Measurements from ENCODE around the gene AKR7A2.
A peak's percentile ranks its signal among the peaks of the same experiment; 100 is the strongest.

The AKR7A2 gene

DNA sequence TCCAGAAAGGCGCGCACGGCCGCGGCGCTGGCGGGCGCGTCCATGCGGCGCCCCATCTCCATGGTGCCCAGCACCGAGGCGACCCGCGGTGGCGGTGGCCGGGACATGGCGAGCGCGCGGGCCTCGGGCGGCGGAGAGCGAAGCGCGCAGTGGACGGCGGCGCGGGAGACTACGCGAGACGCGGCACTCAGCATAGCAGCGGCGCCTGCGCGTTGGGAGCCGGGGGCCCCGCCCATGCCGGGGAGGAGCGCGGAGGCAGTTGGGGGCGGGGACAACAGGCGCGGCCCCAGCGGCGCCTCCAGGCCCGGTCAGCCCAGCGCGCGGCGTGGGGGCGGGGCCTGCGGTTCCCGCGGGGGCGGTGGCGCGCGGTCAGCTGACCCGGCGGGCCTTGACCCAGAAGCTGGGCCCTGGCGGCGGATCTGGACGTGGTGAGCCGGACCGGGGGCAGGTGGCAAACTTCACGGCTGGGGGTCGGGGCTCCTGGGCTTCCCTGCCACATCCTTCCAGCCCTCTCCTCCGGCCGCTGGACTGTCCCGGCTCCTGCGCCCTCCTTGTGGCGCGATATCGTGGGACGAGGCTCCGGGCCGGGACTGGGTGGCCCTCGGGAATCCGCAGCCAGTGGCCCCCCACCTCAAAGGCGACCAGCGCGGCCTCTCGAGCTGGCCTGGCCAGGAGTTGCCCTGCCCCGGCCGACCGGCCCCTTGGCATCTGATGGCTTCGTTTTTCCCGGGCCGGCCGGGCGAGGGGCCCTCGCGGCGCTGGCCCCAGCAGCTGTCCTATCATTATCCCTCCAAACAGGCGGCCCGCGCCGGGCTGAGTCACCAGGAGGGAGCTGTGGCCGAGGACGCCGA, at the start of gene AKR7A2, which contains the start of gene SLC66A1:
AKR7A2 (minus strand) TSS at position 214 of the 851 bp plus-strand sequence; CDS start at position 194, 20 bp downstream.
SLC66A1 (plus strand) TSS at position 396 of the 851 bp plus-strand sequence. CDS start 5,352 bp downstream, outside the sequence.
- peak; percentile 93 for DNase-seq

DNA sequence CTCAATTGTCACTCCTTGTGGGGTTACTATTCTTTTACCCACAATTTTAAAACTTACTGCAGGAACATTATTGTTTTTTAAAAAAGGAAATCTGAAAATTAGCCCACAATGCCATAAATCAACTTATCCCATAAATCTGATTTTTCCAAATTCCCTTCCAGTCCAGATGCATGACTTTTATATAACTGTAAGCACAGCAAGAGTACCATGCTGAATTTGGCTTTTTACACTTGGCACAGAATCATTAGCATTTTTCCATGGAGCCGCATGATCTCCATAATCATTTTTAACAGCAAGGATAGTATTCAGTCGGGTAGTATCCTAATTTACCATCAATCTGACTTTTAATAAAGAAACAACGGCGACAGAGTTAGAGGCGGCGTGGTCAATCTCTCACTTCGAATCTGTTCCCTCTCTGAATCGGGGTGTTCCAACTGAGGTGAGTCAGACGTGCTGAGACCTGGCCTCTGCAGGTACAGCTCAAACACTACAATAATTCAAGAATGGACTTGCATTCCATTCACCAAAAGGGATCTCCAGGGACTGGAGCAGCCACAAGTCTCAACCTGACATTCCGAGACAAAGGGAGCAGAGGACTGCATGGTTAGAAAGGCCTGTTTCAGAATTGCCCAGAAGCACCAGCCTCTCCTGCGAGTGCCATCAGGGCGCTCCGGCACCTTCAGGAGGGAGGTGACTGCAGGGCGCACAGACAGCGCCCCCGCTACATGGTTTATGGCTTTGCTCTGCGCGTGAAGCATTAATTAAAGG, 49.1 kb upstream of the AKR7A2 start:
- no peak for DNase-seq

- no peak for DNase-seq
Measured at GRCh38 chr1:19360432-19360831, 48.5 kb upstream of the AKR7A2 start.

GRCh38 chr1:19360016-19360415, 48.1 kb upstream of the AKR7A2 start:
- no peak for DNase-seq

GRCh38 chr1:19359357-19359756, 47.4 kb upstream of the AKR7A2 start:
- DNase-seq, result no peak

DNA sequence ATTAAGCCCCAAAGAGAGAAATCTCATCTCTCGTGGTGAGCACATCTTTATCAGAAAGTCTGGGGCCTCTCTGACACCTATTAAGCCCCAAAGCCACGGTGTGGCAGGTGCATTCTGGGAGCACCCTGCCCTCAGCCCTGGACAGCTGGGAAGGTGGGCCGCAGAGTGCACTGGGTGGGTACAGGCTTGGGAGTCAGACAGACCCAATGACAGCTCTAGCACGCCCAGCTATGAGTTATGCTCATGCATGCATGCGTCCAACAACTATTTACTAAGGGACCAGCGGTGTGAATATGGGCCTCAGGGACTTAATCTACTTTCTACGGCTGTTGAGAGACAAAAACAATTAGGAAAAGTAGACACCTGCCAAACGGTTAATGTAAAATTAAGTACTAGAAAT, 46.8 kb upstream of the AKR7A2 start:
- no peak for DNase-seq

- DNase-seq, result no peak
Measured at GRCh38 chr1:19357299-19357986, 45.5 kb upstream of the AKR7A2 start.

DNA sequence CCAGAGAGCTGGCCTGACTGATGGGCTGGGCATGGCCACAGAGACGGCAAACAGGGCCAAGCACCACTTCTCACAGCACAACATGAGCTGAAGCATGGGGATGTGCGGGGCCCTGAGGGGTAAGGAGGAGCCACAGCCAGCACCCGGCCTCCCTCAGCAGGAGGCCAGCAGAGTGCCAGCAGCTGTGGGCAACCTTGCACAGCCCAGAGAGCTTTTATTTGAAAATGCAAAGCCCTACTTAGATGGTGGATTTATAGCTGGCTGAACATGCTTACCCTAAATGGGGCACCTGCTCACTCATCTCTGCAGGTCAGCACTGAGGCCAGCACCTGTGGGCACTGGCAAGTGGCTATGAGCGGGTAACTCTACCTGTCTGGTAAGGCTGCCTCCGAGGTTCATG, 44.3 kb upstream of the AKR7A2 start:
- DNase-seq, result no peak

GRCh38 chr1:19354531-19354981, 42.6 kb upstream of the AKR7A2 start:
- DNase-seq, result no peak

DNA sequence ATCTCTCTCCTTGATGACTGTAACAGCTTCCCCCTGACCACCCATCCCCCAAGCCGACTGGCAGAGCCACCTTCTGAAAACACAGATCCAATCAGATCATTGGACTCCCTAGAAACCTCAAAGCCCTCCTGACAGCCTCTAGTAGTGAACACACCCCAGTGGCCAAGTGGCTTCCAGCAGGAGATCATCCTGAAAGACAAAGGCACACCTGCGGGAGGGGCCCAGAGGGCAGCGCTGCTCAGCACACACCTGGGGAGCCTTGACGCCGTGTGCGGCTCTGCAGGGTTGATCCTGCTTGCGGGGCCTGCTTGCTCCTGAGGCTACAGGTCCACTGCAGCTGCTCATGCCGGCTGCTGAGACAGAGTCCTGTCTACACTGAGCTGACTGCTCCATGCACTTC, 41.7 kb upstream of the AKR7A2 start:
- DNase-seq, result no peak

DNA sequence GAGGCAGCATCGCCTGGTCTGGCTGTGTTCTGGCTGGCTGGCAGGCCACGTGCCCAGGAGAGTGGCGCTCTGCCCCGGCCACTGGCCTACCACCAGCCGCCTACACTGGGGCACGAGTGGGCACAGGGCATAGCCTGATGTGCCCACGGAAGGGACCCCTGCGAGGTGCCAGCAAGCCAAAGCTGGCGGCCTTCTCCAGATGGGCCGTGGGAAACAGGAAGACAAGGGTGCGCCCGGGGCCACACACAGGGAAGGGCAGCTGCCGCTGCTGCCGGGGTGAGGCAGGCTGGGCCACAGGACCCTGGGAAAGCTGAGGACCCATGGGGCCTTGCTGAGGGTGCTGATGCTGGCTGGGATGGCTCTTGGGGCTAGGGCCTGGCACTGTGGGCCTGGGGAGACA, 40.9 kb upstream of the AKR7A2 start:
- no peak for DNase-seq

DNA sequence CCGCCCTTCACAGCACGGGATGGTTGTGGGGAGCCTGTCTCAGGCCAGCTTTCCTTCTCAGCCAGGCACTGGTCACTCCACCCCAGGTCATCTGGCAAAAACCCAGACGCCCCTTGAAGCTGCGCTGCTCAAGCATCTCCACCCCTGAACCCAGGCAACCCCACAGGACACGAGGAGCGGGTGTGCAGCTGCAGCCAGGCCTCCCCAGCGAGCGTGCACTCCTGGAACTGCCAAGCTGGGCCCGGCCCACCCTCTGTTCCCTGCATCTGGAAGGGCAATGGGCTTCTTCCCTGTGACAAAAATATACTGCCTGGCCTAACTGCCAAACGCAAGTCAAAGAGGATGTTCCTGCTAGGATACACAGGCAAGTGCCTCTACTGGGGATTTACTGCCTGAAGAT, 39.9 kb upstream of the AKR7A2 start:
- DNase-seq, result no peak

GRCh38 chr1:19350566-19350965, 38.6 kb upstream of the AKR7A2 start:
- DNase-seq, result no peak

- no peak for DNase-seq
Measured at GRCh38 chr1:19349999-19350398, 38.1 kb upstream of the AKR7A2 start.

DNA sequence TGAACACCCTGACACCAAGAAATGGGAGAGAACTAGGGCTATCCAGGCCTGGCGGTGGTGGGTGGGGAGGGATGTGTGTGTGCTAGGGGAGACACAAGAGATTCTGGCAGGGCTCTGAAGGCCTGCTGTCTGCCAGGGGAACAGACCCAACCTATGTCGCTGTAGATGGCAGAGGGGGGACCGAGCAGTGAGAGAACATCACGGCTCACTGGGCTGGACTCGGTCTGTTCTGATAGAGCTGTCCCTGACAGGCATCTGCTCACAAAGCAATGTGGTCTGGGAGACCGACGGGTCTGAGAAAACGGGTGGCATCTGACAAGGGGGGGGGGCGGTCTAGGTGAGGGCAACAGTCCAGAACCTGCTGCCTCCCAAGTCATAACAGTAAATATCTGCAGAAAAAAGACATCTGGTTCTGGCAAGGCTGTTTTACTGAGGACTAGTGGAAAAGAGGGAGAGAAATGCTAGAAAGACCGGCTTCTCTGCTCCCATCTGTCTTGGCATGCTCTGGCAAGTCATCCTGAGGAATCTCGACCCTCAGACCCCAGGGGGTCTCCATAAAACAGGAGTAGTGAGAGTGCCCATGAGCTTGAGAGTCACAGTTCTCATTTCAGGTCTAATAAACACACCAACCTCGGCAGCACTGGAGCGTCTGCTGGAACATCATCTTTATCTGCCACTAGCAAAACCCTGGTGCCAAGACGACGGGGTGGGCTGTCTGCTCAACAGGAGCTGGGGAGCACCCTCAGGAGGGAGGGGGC, 36.7 kb upstream of the AKR7A2 start:
- DNase-seq, result no peak

DNA sequence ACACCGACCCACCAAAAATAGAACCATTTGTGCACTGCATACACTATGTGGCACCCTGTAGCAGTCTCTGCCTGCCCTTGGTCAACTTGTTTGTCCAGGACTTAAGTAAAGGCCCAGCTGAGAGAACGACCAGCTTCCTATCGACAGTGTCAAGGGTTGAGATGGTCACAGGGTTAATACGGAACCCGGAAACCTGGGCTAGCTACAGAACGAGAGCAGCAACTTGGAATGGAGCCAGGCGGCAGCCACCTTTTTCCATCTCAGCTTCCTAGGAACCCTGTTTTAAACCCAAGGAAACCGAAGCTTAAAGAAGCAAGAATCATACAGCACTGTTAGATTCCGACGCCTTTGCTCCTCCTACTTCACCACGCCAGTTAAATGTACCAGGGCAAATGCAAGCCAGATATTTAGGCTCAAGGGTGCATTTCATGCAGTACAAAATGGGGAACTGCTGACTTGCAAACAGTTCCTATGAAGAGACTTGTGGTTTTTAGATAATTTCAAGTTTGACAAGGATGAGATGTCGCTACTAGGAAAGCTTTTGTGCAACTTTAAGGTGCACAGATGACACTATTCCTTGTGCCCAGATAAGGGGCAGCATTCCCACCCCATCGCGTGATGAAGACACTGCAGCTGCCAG, 35.7 kb upstream of the AKR7A2 start:
- DNase-seq, result no peak

DNA sequence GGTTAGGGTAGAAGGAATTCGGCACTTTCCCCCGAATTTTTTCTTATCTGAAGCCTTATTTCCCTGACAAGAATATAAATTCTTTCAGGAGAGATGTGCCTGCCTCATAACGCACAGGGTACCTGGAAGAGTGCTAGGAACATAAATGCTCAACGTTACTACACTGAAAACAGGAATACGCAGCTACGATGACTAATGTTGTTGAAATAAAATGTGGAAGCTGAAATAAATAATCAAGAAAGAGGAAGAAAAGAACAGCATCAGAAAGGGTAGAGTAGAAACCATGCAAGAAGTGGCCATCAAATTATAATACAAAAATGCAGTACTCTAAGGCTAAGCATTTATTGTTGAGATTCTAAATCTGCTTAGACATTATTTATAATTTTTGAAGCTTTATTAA, 34.1 kb upstream of the AKR7A2 start:
- DNase-seq, result no peak

GRCh38 chr1:19345391-19345790, 33.4 kb upstream of the AKR7A2 start:
- no peak for DNase-seq

GRCh38 chr1:19344831-19345230, 32.9 kb upstream of the AKR7A2 start:
- DNase-seq, result no peak

GRCh38 chr1:19344372-19344810, 32.4 kb upstream of the AKR7A2 start:
- peak; percentile 31 for DNase-seq

DNA sequence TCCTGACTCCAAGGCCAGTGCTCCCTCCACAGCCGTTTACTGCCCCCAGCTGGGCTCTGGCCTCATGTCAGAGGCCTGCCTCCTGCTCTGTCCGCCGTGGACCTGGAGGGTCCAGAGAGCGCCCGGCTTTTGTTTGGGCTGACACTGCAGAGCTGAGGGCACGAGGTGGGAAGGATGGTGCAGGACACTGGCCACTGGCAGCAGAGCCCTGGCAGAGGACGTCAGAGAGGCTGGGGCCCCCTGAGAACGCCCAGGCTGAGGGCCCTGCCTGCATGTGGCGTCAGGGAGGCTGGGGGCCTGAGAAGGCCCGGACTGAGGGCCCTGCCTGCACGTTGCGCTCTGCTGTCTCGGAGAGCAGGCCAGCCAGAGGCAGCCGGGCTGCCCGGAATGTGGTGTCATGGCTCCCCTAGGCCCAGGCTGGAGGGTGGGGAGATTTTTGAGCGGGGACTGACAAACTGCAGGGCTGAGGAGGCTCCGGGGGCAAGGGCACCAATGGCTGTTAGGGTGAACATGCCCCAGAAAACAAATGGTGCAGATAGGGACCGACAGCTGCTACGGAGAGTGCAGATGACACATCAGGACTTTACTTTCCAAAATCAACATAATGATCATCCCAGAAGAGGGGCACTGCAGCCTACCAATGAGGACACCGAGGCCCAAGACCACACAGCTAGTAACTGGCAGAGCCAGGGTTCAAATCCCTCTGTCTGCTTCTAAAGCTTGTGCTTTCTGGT, 31.8 kb upstream of the AKR7A2 start:
- no peak for DNase-seq

Measured in EL (cell line).